K562 (cell line): ENCODE measurements around the gene P2RX5. TPM values are rescaled to one million over a fixed set of nuclear protein-coding genes. Genes with fewer than 3 reads are reported as not detected.

Experiments
- ATAC-seq: fragments of 200-7000 bp; cut with Tn5 transposase; 3 replicates; pipeline ENCODE4 v1.9.1; 2020; ENCODE audit warnings: moderate library complexity
- BruUV-seq: library from RNA; stranded (reverse); fragments of 400-500 nt; replicated peaks from 2 replicates; lab custom pipeline; 2021; lab: Mats Ljungman, UMichigan
- CTCF ChIA-PET: fragments of 300-600 bp; formaldehyde crosslinking; extraction: SDS; loops from one replicate; lab custom pipeline; 2021; ENCODE audit warnings: low intra/inter-chr PET ratio; lab: Yijun Ruan, JAX
- POLR2A ChIA-PET: fragments of 300-600, 350-650 bp; sonication (Branson Sonifier 250); formaldehyde crosslinking; extraction: SDS; loops from one replicate; lab custom pipeline; 2021; ENCODE audit warnings: antibody characterized with exemption, inconsistent platforms; lab: Yijun Ruan, JAX
- DNase-seq, 4 experiments: peaks; one replicate each; pipeline versions ENCODE4 v3.0.0 to v3.0.0-alpha.2; 2011 to 2018; ENCODE audit warnings: low spot score in 3 of 4, mixed read lengths in 3 of 4; ENCODE audit errors: extremely low read depth in 1 of 4
- FAIRE-seq: peaks from 2 replicates; lab custom pipeline; 2011; peaks lifted over from hg19 to GRCh38; lab: Jason Lieb, UNC
- H2AFZ ChIP-seq: 2 replicates; pipeline ENCODE4 v1.6.0; 2011; ENCODE audit warnings: low read depth, low read length, control low read depth, inconsistent platforms
- H3K27ac ChIP-seq: fragments of 200-600 bp; 3 replicates; pipeline ENCODE4 v1.8.0; 2011; ENCODE audit warnings: low read depth, mild to moderate bottlenecking, control low read depth, inconsistent platforms, low read length, moderate library complexity, mixed read lengths; ENCODE audit errors: extremely low read depth
- H3K27me3 ChIP-seq, 2 experiments: fragments of 300-600 bp in 1 of 2; 2 replicates in 1 of 2; 3 replicates in 1 of 2; pipeline versions ENCODE4 v1.6.0 to v1.8.0; 2011; ENCODE audit warnings: inconsistent platforms in 2 of 2, low read length in 2 of 2, mild to moderate bottlenecking in 1 of 2, mixed read lengths in 1 of 2, moderate library complexity in 1 of 2; ENCODE audit not compliant: control insufficient read depth in 2 of 2, insufficient read depth in 2 of 2
- H3K36me3 ChIP-seq: fragments of 300-600 bp; 3 replicates; pipeline ENCODE4 v1.8.0; 2011; ENCODE audit warnings: mild to moderate bottlenecking, low read length, inconsistent platforms; ENCODE audit not compliant: control insufficient read depth, insufficient read depth
- H3K4me1 ChIP-seq, 2 experiments: fragments of 200-600 bp in 1 of 2; replicated peaks in 1 of 2; 2 replicates in 1 of 2; 3 replicates in 1 of 2; pipeline versions ENCODE4 v1.5.1 to v1.8.0; 2011; ENCODE audit warnings: inconsistent platforms in 2 of 2, low read length in 2 of 2, mild to moderate bottlenecking in 1 of 2, mixed read lengths in 1 of 2, moderate library complexity in 1 of 2; ENCODE audit not compliant: control insufficient read depth in 2 of 2, insufficient read depth in 2 of 2
- H3K4me2 ChIP-seq: 2 replicates; pipeline ENCODE4 v1.6.1; 2011; ENCODE audit warnings: low read length, control low read depth, inconsistent platforms, mixed read lengths; ENCODE audit not compliant: insufficient read depth
- H3K4me3 ChIP-seq: fragments of 200-600 bp; sonication (generic), shearing (Covaris generic); 2 replicates; pipeline ENCODE4 v1.5.1; 2016; ENCODE audit warnings: control low read depth, inconsistent platforms
- H3K79me2 ChIP-seq: fragments of 200-600 bp; 3 replicates; pipeline ENCODE4 v1.8.0; 2011; ENCODE audit warnings: low read length, inconsistent platforms; ENCODE audit not compliant: control insufficient read depth, insufficient read depth
- H3K9ac ChIP-seq, 2 experiments: 2 replicates each; pipeline versions ENCODE4 v1.6.0 to v1.6.1; 2011; ENCODE audit warnings: low read depth in 2 of 2, low read length in 2 of 2, control low read depth in 1 of 2, inconsistent platforms in 1 of 2, mild to moderate bottlenecking in 1 of 2, mixed read lengths in 1 of 2; ENCODE audit not compliant: insufficient read depth in 1 of 2
- H3K9me1 ChIP-seq: one replicate; pipeline ENCODE4 v1.6.0; 2011; ENCODE audit warnings: inconsistent platforms, mild to moderate bottlenecking, low read length, moderate library complexity; ENCODE audit not compliant: control insufficient read depth, insufficient read depth
- H3K9me3 ChIP-seq: replicated peaks from 2 replicates; pipeline ENCODE4 v1.5.1; 2011; ENCODE audit warnings: low read depth, low read length, inconsistent platforms; ENCODE audit not compliant: control insufficient read depth, insufficient read depth
- H4K20me1 ChIP-seq: replicated peaks from 2 replicates; pipeline ENCODE4 v1.6.1; 2011; ENCODE audit warnings: low read length, inconsistent platforms, mixed read lengths; ENCODE audit not compliant: control insufficient read depth, insufficient read depth
- CHD7 ChIP-seq: fragments of 200-600 bp; sonication (generic); IDR thresholded peaks from one replicate; pipeline ENCODE4 v1.6.1; 2012; ENCODE audit warnings: mild to moderate bottlenecking, low read depth, low read length, inconsistent platforms
- MCM3 ChIP-seq: fragments of 450-650 bp; IDR thresholded peaks from 2 replicates; pipeline ENCODE4 v1.6.1; 2016
- MCM5 ChIP-seq: fragments of 450-650 bp; IDR thresholded peaks from 2 replicates; pipeline ENCODE4 v1.6.1; 2016; ENCODE audit warnings: low read depth
- RCOR1 ChIP-seq, 2 experiments: IDR thresholded peaks; 2 replicates each; pipeline ENCODE4 v1.6.1; 2012; ENCODE audit warnings: low read depth in 2 of 2, low read length in 2 of 2, borderline replicate concordance in 1 of 2, improper control_type of control experiment in 1 of 2
- TCF15 ChIP-seq: fragments of 250-450 bp; sonication (Bioruptor Pico); IDR thresholded peaks from 2 replicates; pipeline ENCODE4 v1.8.0; 2022; ENCODE audit warnings: moderate library complexity, mild to moderate bottlenecking, inconsistent platforms
- TFAP4 ChIP-seq: sonication (generic); formaldehyde crosslinking; IDR thresholded peaks from 2 replicates; pipeline ENCODE4 v1.8.0; 2022; ENCODE audit warnings: missing genetic modification reagents, mild to moderate bottlenecking, moderate library complexity, borderline replicate concordance
- ZC3H8 ChIP-seq: fragments of 450-650 bp; IDR thresholded peaks from 2 replicates; pipeline ENCODE4 v1.6.1; 2017
- ZNF197 ChIP-seq: fragments of 200-800 bp; sonication (Bioruptor generic); IDR thresholded peaks from 2 replicates; pipeline ENCODE4 v1.6.1; 2016; ENCODE audit warnings: low read depth, missing genetic modification characterization, missing compliant biosample characterization
- WGBS: fragments of 100-300 bp; shearing (Covaris generic); methylation state at CpG from one replicate; pipeline ENCODE4 v1.1.6; 2016; ENCODE audit warnings: low coverage, mixed read lengths; ENCODE audit not compliant: insufficient coverage; ENCODE audit errors: missing lambda C conversion rate; 5-methylcytosine and 5-hydroxymethylcytosine counted together
- in situ Hi-C: fragments of 300-500 bp; cut with MboI; formaldehyde crosslinking; loops from 4 replicates; pipeline ENCODE4 v1.15.0; 2018; ENCODE audit warnings: inconsistent platforms, mixed read lengths
- intact Hi-C: fragments of 100-400 bp; cut with micrococcal nuclease; formaldehyde crosslinking; loops from 2 replicates; pipeline ENCODE4 v1.14.2; 2022
- polyA plus RNA-seq, 8 experiments: library from polyadenylated mRNA; depleted of rRNA in 4 of 8; stranded (reverse) in 5 of 8; unstranded in 3 of 8; fragments of >200 nt; fragmentation: Nextera tagmentation in 2 of 8; fragmentation: Illumina TruSeq in 1 of 8; extraction: Ambion mirVana in 2 of 8; extraction: Trizol in 1 of 8; gene quantifications; 2 replicates each; pipeline versions ENCODE4 v1.2.1 to v1.2.3, GENCODE V29; 2011 to 2014; ENCODE audit warnings: inconsistent platforms in 1 of 8, missing spikeins in 1 of 8
- total RNA-seq, 7 experiments: library from RNA; depleted of rRNA in 6 of 7; stranded (reverse); fragments of >200 nt in 6 of 7; fragmentation: Illumina TruSeq in 2 of 7; extraction: Trizol in 2 of 7; gene quantifications; 2 replicates each; pipeline versions ENCODE4 v1.2.1 to v1.2.3, GENCODE V29; 2011 to 2021; ENCODE audit warnings: low replicate concordance in 1 of 7

P2RX5 gene
- total and polyA plus RNA-seq, 9 of the 15 experiments (the other 6 are each of a cell fraction or from before 2014, with no cell fraction given) = 0.31 to 4.0 (median 1.3) TPM

- no peak overlapping the region for H3K9ac ChIP-seq
- H3K9me3 ChIP-seq = no peaks in the 10 kb centered on the region
- H3K36me3 ChIP-seq = no peaks in the 10 kb centered on the region
- H2AFZ ChIP-seq = no peak overlapping the region
- no peak overlapping the region for H3K4me3 ChIP-seq
- POLR2A ChIA-PET = interaction anchor here (0.6 to 0.7 kb wide), 2 partner anchors 235 to 1269 kb away, joined by 3 to 4 read pairs; no protein-coding TSS in a partner anchor
- peak in 1 of 4 experiments; percentile 23 for DNase-seq
- H3K4me1 ChIP-seq = peaks cover 0 to 17% of the 10 kb centered on the region in 2 experiments; a peak in 2 of 5 replicates
- no peak overlapping the region for H3K27ac ChIP-seq
- in situ Hi-C loops = no loop called here
- no peak overlapping the region for H3K4me2 ChIP-seq
- CTCF ChIA-PET = interaction anchor here (0.6 kb wide), 1 partner anchor 142 kb away, joined by 3 read pairs; no protein-coding TSS in a partner anchor
- 19% methylated on average over 8 of the region's 13 CpGs for WGBS
- peaks cover 0 to 11% of the 10 kb centered on the region in 2 experiments; a peak in 1 of 5 replicates for H3K27me3 ChIP-seq
- ATAC-seq = no peak
- no TSS peak for BruUV-seq
- intact Hi-C loops = loop anchor here (10.0 kb wide), 1 partner anchor 640 kb away; no protein-coding TSS in a partner anchor
- H3K79me2 ChIP-seq = no peaks in the 10 kb centered on the region
- no peaks in the 10 kb centered on the region for H4K20me1 ChIP-seq
- no peak for FAIRE-seq
- H3K9me1 ChIP-seq = no peaks in the 10 kb centered on the region
- TF ChIP-seq MCM5 (no peak), TCF15 (CRISPR knock-in tag) (no peak), MCM3 (no peak), RCOR1 (IDR thresholded peaks at IDR 0.05; ENCODE audit: borderline replicate concordance in 1 of 2, low read depth in 2 of 2, low read length in 2 of 2) (no peak), CHD7 (no peak), TFAP4 (CRISPR knock-in tag) (no peak), ZNF197 (no peak), ZC3H8 (no peak)
Measured at GRCh38 chr17:3685174-3685573, 10.8 kb downstream of the P2RX5 start.
